GM18520 (cell line): Measurements from ENCODE around the gene SOX6.

ENCODE experiments used
- ATAC-seq: cut with Tn5 transposase; IDR thresholded peaks from one replicate; pipeline ENCODE4 v1.9.1; 2021; ENCODE audit not compliant: unreplicated experiment

SOX6 gene

DNA sequence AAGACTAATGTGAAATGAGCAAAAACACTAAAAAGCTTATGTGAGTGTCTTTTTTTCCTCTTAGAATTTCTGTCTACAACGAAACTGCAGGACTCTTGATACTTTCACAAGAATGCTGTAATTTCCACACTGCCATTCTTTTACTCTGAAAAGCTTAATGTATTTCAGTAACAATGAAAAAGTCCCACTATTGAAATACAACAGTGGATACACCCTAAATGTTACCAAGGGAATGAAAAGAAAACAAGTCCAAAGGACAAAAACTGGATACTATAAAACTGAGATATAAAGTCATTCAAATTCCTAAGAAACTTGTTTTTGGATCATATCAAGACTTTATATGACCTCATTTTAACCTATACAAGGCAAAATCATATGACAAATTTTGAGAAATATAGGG lies 77.4 kb downstream of the SOX6 start:
- ATAC-seq = no peak

DNA sequence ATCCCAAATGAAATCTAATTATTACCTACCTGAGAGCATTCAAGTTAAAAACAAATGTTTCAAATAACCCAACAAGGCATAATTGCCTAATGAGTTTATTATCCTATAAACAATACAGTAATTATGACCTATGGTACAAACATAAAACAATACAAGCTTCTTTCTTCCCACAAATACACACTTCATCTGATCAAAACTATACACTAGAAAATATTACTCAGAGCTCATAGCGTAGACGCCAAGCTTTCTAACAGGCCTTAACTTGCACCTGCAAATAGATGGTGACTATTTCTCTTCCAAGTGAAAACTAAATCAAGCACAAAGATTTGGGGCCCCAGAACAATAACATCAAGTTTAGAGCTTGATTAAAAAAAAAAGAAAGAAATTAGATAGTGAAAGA lies 78.1 kb downstream of the SOX6 start:
- no peak for ATAC-seq

- ATAC-seq = no peak
Observed at GRCh38 chr11:16276251-16276650, 80.1 kb downstream of the SOX6 start.

DNA sequence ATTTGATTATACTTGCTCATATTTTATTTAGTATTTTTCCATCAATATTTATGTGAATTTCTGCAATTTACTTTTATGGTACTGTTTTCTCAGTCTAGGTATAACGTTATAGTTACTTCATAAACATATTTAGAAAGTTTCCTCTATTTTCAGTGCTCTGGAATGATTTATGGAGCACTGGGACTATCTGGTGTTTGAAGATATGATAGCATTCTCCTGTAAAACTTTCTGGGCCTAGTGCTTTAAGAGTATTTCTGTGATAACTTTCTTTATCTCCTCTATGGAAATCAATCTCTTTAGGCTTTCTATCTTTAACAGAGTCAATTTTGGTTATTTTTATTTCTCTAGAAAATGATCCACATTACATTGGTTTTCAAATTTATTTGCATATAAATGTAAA lies 85.1 kb downstream of the SOX6 start:
- ATAC-seq = no peak

DNA sequence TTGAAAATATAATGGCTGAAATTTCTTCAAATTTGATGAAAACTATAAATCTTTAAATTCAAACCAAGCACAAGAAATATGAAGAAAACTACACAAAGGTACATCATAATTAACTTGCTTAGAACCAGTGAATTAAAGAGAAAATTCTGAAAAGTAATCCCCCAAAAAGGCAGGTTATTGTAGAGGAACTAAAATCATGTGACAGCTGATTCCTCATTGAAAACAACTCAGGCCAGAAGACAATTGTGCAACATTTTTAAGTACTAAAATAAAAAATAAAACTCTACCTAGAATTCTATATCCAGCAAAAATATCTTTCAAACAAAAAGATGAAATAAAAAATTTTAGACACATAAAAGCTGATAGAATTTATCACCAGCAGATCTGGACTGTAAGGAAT lies 90.3 kb downstream of the SOX6 start:
- no peak for ATAC-seq

DNA sequence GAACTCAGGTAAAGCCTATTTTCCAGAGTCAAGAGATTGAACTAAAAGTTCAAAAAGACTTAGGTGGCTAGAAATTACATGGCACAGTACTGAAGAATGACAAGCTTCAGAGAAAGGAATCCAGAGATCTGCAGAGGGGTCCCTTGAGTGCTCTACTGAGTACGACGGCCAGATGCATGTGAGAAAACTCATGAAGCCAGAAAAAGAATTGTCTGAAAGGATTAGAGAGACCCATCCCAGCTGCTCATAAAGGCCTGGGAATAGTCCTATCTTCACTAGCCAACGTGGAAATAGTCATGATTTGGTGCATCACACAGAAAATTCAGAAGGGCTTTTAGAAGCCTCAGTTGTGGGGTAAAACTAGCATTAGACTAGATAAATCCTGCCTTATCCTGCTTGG lies 91.3 kb downstream of the SOX6 start:
- ATAC-seq = no peak

- ATAC-seq = no peak
Observed at GRCh38 chr11:16262645-16262955, 93.7 kb downstream of the SOX6 start.

GRCh38 chr11:16261836-16262644 lies 94.3 kb downstream of the SOX6 start:
- ATAC-seq = peak; percentile 95

DNA sequence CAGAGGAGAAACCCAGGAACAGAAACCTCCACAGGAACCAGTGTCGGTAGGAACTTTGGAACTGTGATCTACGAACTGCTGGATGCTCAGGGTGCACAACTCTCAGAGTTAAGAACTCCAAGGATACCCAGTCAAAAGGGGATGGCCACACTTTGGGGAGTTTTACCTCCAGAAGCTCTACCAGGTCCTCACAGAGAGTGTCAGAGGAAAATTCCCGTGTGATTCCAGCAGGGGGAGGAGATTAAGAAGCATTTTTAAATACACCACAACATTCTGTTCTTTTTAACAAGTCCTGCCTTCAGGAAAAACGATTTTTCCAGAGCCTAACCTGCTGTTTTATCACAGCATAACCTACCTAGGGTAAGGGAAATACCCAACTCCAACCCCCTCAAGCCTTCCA lies 104.0 kb downstream of the SOX6 start:
- no peak for ATAC-seq

GRCh38 chr11:16248248-16248647 lies 108.1 kb downstream of the SOX6 start:
- ATAC-seq = no peak

GRCh38 chr11:16242806-16243205 lies 113.5 kb downstream of the SOX6 start:
- peak; percentile 52 for ATAC-seq

DNA sequence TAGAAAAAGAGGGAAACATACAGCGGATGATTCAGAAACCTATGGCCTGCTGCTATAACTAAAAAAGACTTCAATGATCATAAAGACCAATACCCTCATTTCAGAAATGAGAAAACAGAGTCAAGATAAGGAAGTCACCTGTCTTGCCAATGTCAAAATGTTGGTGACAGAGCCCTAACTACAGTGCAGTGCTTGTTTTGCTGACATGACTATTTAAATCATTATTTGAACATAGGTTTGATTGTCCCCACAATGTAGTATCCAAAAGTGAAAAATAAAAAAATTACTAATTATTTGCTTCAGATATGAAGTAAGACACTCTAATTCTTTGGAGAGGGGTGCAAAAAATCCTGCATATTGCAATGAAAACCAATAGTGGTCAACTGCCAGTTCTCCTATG lies 115.7 kb downstream of the SOX6 start:
- ATAC-seq = no peak

DNA sequence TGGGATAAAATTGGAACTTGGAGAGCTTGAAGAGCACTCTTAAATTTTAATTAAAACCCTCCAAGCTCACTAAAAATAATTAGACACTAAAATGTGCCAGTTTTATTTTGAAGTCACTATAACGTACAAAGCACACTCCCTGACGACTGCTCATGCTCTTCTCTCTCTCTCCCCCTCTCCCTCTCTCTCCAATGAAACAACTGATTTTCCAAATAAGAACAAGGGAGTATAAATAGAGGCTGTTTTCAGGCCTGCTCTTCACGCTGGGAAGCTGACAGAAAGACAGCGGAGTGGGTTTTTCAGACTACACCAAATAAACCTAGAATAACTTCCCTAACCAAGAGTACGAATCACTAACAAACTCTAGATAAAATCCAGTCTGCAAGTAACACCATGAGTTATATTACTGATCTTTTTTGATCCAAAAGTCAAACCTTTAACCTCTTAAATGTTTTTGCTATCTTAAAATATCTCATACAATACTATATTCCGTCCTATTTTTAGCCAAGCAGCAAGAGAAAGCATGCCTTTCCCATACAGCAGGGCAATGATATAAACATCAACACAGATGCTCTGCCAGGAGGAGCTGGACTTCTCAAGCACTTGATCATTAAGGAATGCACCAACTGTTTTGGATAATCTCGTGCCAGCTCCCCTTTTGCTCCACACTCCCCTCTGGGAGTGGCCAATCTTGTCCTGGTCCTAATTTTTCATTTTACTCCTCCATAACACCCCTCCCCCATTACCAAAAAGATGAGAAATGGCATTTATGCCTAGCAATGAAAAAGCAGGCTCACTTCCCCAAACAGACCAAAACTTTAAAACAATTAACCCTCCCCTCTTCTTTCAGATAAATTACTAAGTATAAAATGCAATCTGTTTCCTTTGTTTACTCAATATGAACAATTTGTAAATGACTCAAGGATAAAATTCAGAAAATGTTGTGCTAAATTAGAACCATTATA lies 116.9 kb downstream of the SOX6 start:
- ATAC-seq = no peak

DNA sequence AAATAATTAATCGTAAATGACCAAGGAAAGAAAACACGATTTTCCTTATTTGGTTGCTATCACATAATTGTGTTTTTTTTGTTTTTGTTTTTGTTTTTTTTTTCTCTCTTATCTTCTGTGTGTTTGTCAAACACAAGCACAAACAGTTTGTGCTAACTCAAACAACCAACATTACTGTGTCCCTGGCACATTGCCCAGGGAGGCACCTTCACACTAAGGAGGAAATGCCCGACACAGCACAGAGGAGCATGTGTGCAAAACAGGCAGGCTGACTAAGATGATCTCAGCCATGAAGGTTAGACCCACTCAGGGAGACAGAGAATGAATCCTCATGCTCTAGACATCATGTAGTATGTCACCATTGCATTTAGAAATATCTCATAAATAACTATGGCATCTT lies 130.1 kb downstream of the SOX6 start:
- ATAC-seq = no peak

DNA sequence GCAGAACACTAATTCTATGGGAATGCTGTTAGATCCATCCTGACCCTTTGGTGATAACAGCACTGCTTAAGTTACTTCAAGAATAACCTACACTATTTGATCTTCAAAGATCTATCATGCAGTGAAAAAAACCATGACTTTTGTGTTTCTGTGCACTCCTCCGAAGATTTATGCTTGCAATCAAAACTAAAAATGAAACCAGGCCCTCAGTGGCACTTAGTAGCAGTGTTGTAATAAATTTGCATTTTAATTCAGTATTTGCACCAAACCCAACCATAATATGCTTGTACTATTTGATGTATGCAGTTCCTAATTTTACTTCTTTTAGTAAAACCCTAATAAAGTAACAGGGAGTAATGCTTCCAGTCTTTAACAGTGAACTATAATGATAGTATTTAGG lies 130.7 kb downstream of the SOX6 start:
- no peak for ATAC-seq

DNA sequence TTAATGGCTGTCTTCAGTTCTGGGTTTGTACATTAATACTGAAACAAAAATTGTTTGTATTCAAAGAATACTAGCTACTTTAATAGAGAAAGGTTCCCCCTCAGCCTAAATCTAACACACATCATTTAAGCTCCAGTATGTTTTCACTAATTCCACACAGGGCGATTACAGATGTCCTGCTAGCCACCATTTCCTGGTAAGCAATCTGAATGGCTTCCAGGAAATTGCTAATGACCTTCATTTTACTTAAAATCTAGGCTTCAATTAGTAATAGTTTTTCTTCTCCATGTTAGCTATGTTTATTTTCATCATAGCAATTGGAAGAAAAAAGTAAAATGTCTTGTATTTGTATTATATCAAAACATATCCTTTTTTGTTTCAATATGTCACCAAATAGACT lies 132.8 kb downstream of the SOX6 start:
- no peak for ATAC-seq

DNA sequence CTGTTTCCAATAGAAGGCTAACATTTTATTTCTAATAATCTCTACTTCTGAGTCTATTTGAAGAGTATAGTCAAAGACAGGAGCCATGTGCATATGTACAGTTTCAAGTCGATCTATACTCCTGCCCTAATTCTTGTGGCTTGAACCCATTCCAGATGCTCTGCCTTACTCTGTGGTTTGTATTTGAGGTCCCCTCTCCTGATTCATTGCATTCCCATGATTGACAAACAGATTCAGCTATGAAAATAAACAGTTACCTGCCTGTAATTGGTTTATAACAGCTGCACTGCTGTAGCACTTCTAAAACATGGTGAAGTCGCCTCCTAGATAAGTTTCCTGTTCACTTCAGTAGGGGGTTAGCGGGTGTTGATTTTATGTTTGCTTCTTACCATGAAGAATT lies 138.7 kb downstream of the SOX6 start:
- ATAC-seq = no peak

DNA sequence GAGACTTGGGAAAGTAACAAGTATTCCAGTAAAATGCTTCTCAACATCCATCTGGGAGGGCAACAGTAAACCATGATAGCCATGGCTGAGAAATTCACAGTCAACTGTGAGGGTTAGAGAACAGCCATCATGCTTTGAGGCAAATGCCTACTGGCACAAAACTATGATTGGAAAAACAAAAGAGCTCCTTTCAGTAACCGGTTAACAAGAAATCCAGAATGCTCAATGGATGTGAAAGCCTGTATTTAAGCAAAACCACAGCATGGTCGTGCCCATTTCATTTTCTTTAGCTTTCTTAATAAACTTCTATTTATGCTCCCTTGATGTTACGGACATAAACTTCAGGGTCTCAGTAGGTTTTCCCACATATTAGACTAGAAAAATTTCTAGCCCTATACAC lies 139.5 kb downstream of the SOX6 start:
- no peak for ATAC-seq

DNA sequence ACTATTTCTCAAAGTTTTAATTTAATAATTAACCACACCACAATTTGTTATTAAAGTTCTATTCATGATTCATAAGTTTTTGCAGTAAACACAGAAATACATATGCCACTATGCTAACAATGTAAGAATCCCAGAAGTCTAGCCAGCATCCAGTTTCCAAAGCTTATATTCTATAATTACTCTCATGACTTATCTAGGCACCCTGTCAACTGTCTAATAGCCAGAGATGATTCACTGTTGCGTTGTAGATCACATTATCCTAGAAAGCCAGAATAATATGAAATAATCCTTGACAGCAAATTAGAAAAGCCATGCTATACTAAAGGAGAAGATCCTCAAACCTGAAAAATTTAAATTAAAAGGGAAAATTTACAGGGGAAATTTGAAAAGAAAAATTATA lies 141.0 kb downstream of the SOX6 start:
- ATAC-seq = no peak

GRCh38 chr11:16211407-16211806 lies 144.9 kb downstream of the SOX6 start:
- no peak for ATAC-seq

- no peak for ATAC-seq
Observed at GRCh38 chr11:16204261-16204660, 152.1 kb downstream of the SOX6 start.

- ATAC-seq = no peak
Observed at GRCh38 chr11:16195651-16196050, 160.7 kb downstream of the SOX6 start.
